GM13977 (cell line): ENCODE data around the gene DPH1.

Source experiments
- DNase-seq: peaks from one replicate; pipeline ENCODE4 v3.0.0; 2012; ENCODE audit warnings: low spot score
- in situ Hi-C: fragments of 300-500 bp; cut with MboI; formaldehyde crosslinking; loops from one replicate; pipeline ENCODE4 v1.12.0; 2022; ENCODE audit warnings: low sequenced_read_pairs, low pct_unique_long_range_greater_than_20kb, mixed read lengths, inconsistent platforms; ENCODE audit not compliant: unreplicated experiment
- TF ChIP-seq, protein P1 (sequence below): IDR thresholded peaks from 2 replicates; pipeline ENCODE4 v1.5.1; 2012; ENCODE audit warnings: mild to moderate bottlenecking, control low read depth; ENCODE audit not compliant: insufficient read depth; ENCODE audit errors: extremely low read depth, missing control alignments

DPH1 gene

GRCh38 chr17:1997289-1997926 lies 32.5 kb upstream of the DPH1 start:
- in situ Hi-C loops = no loop called here
- DNase-seq = no peak
- TF ChIP-seq, protein P1, sequence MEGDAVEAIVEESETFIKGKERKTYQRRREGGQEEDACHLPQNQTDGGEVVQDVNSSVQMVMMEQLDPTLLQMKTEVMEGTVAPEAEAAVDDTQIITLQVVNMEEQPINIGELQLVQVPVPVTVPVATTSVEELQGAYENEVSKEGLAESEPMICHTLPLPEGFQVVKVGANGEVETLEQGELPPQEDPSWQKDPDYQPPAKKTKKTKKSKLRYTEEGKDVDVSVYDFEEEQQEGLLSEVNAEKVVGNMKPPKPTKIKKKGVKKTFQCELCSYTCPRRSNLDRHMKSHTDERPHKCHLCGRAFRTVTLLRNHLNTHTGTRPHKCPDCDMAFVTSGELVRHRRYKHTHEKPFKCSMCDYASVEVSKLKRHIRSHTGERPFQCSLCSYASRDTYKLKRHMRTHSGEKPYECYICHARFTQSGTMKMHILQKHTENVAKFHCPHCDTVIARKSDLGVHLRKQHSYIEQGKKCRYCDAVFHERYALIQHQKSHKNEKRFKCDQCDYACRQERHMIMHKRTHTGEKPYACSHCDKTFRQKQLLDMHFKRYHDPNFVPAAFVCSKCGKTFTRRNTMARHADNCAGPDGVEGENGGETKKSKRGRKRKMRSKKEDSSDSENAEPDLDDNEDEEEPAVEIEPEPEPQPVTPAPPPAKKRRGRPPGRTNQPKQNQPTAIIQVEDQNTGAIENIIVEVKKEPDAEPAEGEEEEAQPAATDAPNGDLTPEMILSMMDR = no peak

GRCh38 chr17:1997927-1998742 lies 31.8 kb upstream of the DPH1 start:
- TF ChIP-seq, protein P1 = no peak
- no peak for DNase-seq
- in situ Hi-C loops = no loop called here

GRCh38 chr17:1999557-2000251 lies 30.2 kb upstream of the DPH1 start:
- no peak for DNase-seq
- TF ChIP-seq, protein P1 = no peak
- in situ Hi-C loops = no loop called here

- TF ChIP-seq, protein P1 = no peak
- in situ Hi-C loops = no loop called here
- DNase-seq = no peak
Observed at GRCh38 chr17:2002767-2003329, 27.1 kb upstream of the DPH1 start.

DNA sequence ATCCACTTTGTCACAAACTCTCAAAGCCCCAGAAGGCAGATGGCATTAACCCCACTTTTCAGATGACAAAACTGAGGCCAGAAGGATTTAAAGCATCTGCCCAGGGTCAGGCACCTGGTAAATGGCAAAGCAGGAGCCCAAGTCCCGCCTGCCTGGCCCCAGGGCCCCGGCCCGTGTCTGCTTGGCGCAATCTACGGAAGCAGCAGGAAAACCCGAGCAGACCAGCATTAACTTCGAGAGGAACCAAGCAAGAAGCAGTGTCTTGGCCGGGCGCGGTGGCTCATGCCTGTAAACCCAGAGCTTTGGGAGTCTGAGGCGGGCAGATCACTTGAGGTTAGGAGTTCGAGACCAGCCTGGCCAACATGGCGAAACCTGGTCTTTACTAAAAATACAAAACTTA lies 26.4 kb upstream of the DPH1 start:
- TF ChIP-seq, protein P1 = no peak
- in situ Hi-C loops = no loop called here
- DNase-seq = no peak

- no peak for DNase-seq
- TF ChIP-seq, protein P1 = no peak
- in situ Hi-C loops = no loop called here
Observed at GRCh38 chr17:2004435-2004952, 25.5 kb upstream of the DPH1 start.
